ENCODE data around the gene SZRD1. TPM values are rescaled to one million over a fixed set of nuclear protein-coding genes. Genes with fewer than 3 reads are reported as not detected.

SZRD1 gene
- total RNA-seq, 2 donors from 2014 or later, result 119 to 140 TPM

GRCh38 chr1:16348414-16349182 lies 18.4 kb upstream of the SZRD1 start:
- H3K9me3 ChIP-seq, result no peaks in the 10 kb centered on the region
- H3K27me3 ChIP-seq, result no peaks in the 10 kb centered on the region
- no peak for DNase-seq
- no peak for TF ChIP-seq CTCF (IDR thresholded peaks at IDR 0.05)
- no peak overlapping the region for H3K9ac ChIP-seq (ENCODE audit: low read depth in 2 of 2, low read length in 2 of 2)
- H3K27ac ChIP-seq, result no peak overlapping the region
- no peaks in the 10 kb centered on the region for H3K36me3 ChIP-seq
- intact Hi-C loops (cut with DNase I), result no loop called here
- H3K4me3 ChIP-seq, result no peak overlapping the region
- peaks cover 4% of the 10 kb centered on the region for H3K4me1 ChIP-seq

- Histone ChIP-seq H3K36me3 (no peaks in the 10 kb centered on the region), H3K9ac (ENCODE audit: low read depth in 2 of 2, low read length in 2 of 2) (no peak overlapping the region), H3K27me3 (no peaks in the 10 kb centered on the region), H3K4me1 (peaks cover 4% of the 10 kb centered on the region), H3K4me3 (no peak overlapping the region), H3K9me3 (no peaks in the 10 kb centered on the region), H3K27ac (no peak overlapping the region)
- intact Hi-C loops (cut with DNase I), result loop anchor here (10.0 kb wide), 1 partner anchor 95 kb away; no protein-coding TSS in a partner anchor
- no peak for TF ChIP-seq CTCF (IDR thresholded peaks at IDR 0.05)
- DNase-seq, result no peak
Measured at GRCh38 chr1:16349847-16350406, 17.1 kb upstream of the SZRD1 start.

GRCh38 chr1:16351456-16351993 lies 15.5 kb upstream of the SZRD1 start:
- Histone ChIP-seq H3K27ac (peak overlapping the region; percentile 85), H3K4me3 (peak overlapping the region; percentile 93), H3K9ac (ENCODE audit: low read depth in 2 of 2, low read length in 2 of 2) (peak overlapping the region; percentile 95 to 97), H3K27me3 (no peaks in the 10 kb centered on the region), H3K9me3 (no peaks in the 10 kb centered on the region), H3K4me1 (peaks cover 4% of the 10 kb centered on the region), H3K36me3 (no peaks in the 10 kb centered on the region)
- TF ChIP-seq CTCF (IDR thresholded peaks at IDR 0.05), result no peak
- intact Hi-C loops (cut with DNase I), result loop anchor here (10.0 kb wide), 1 partner anchor 97 kb away; no protein-coding TSS in a partner anchor
- peak; percentile 39 for DNase-seq

- intact Hi-C loops (cut with DNase I), result loop anchor here (10.0 kb wide), 1 partner anchor 97 kb away; no protein-coding TSS in a partner anchor
- no peaks in the 10 kb centered on the region for H3K36me3 ChIP-seq
- peak within 1 kb of the TSS; percentile 93 for H3K4me3 ChIP-seq
- peaks cover 4% of the 10 kb centered on the region for H3K4me1 ChIP-seq
- no peaks in the 10 kb centered on the region for H3K9me3 ChIP-seq
- peak within 1 kb of the TSS; percentile 85 for H3K27ac ChIP-seq
- TF ChIP-seq CTCF (IDR thresholded peaks at IDR 0.05), result peak; percentile 46
- peak within 1 kb of the TSS; percentile 95 to 97 for H3K9ac ChIP-seq (ENCODE audit: low read depth in 2 of 2, low read length in 2 of 2)
- peak; percentile 91 for DNase-seq
- H3K27me3 ChIP-seq, result no peaks in the 10 kb centered on the region
Measured at GRCh38 chr1:16351994-16352841, 14.8 kb upstream of the SZRD1 start, which contains the start of gene FBXO42. FBXO42 (minus strand) TSS chr1:16352480; CDS start chr1:16315418, 37,062 bp downstream.
